ENCODE results near the gene BCL2A1. TPM values are rescaled to one million over a fixed set of nuclear protein-coding genes. Genes with fewer than 3 reads are reported as not detected.

BCL2A1 gene
- total RNA-seq, 2 experiments from 2014 or later, result 2.2 to 2.3 TPM

DNA sequence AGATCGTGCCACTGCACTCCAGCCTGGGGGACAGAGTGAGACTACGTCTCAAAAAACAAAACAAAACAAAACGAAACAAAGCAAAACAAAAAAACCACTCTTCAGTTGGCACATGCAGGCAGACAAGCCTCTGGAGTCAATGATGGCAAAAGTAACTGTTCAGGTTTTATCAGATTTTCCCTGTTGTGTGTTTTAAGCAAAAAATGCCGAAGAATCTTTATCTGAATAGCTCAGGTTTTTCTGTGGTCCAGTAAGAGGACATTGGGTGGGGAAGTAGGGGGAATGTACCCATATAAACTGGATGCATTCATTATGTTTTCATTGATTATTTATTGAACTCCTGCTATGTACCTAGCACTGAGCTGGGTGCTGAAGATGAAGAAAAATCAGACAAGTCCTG lies 20.8 kb upstream of the BCL2A1 start:
- Histone ChIP-seq H3K9me2 (ENCODE audit: insufficient read depth, low read length) (no peaks in the 10 kb centered on the region), H3K9me3 (ENCODE audit: low read length) (no peaks in the 10 kb centered on the region), H3K27ac (ENCODE audit: low read depth, low read length, poor library complexity, severe bottlenecking) (no peak overlapping the region), H3K36me3 (ENCODE audit: insufficient read depth, low read length) (no peaks in the 10 kb centered on the region), H3K4me1 (ENCODE audit: insufficient read depth, low read length, poor library complexity, severe bottlenecking) (no peaks in the 10 kb centered on the region), H3K4me2 (ENCODE audit: low read length) (no peak overlapping the region), H3K4me3 (ENCODE audit: low read depth, low read length, poor library complexity, severe bottlenecking) (no peak overlapping the region), H2AFZ (ENCODE audit: low read length) (no peak overlapping the region), H4K20me1 (ENCODE audit: insufficient read depth, low read length) (no peaks in the 10 kb centered on the region), H3K79me2 (ENCODE audit: insufficient read depth, low read depth, low read length) (no peaks in the 10 kb centered on the region)
- DNase-seq (ENCODE audit: low spot score), result no peak
- ChIA-PET CTCF (ENCODE audit: unreplicated experiment) (no interaction called here), POLR2A (interaction anchor here (1.5 to 1.6 kb wide), 2 partner anchors 8 to 13 kb away, joined by 4 to 5 read pairs; no protein-coding TSS in a partner anchor)
- intact Hi-C loops (cut with micrococcal nuclease; ENCODE audit: unreplicated experiment), result loop anchor here (2.0 to 10.0 kb wide), 2 partner anchors 139 to 397 kb away; no protein-coding TSS in a partner anchor
- no peak for TF ChIP-seq EZH2phosphoT487 (IDR thresholded peaks at IDR 0.05; ENCODE audit: borderline replicate concordance, low read depth, low read length)
- TF ChIP-seq, protein P1, sequence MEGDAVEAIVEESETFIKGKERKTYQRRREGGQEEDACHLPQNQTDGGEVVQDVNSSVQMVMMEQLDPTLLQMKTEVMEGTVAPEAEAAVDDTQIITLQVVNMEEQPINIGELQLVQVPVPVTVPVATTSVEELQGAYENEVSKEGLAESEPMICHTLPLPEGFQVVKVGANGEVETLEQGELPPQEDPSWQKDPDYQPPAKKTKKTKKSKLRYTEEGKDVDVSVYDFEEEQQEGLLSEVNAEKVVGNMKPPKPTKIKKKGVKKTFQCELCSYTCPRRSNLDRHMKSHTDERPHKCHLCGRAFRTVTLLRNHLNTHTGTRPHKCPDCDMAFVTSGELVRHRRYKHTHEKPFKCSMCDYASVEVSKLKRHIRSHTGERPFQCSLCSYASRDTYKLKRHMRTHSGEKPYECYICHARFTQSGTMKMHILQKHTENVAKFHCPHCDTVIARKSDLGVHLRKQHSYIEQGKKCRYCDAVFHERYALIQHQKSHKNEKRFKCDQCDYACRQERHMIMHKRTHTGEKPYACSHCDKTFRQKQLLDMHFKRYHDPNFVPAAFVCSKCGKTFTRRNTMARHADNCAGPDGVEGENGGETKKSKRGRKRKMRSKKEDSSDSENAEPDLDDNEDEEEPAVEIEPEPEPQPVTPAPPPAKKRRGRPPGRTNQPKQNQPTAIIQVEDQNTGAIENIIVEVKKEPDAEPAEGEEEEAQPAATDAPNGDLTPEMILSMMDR (conservative IDR thresholded peaks at IDR 0.05; ENCODE audit: low read length), result no peak
- BruUV-seq (replicated peaks), result no TSS peak

GRCh38 chr15:79990997-79991334 lies 20.0 kb upstream of the BCL2A1 start:
- no peak for TF ChIP-seq EZH2phosphoT487 (IDR thresholded peaks at IDR 0.05; ENCODE audit: borderline replicate concordance, low read depth, low read length)
- TF ChIP-seq, protein P1 (conservative IDR thresholded peaks at IDR 0.05; ENCODE audit: low read length), result no peak
- no peaks in the 10 kb centered on the region for H3K9me3 ChIP-seq (ENCODE audit: low read length)
- no peak overlapping the region for H3K4me3 ChIP-seq (ENCODE audit: low read depth, low read length, poor library complexity, severe bottlenecking)
- H3K4me1 ChIP-seq (ENCODE audit: insufficient read depth, low read length, poor library complexity, severe bottlenecking), result no peaks in the 10 kb centered on the region
- no peaks in the 10 kb centered on the region for H3K9me2 ChIP-seq (ENCODE audit: insufficient read depth, low read length)
- ChIA-PET POLR2A (interaction anchor here (1.6 kb wide), 1 partner anchor 12 kb away, joined by 4 read pairs; no protein-coding TSS in a partner anchor), CTCF (ENCODE audit: unreplicated experiment) (no interaction called here)
- H2AFZ ChIP-seq (ENCODE audit: low read length), result no peak overlapping the region
- intact Hi-C loops (cut with micrococcal nuclease; ENCODE audit: unreplicated experiment), result loop anchor here (10.0 kb wide), 1 partner anchor 396 kb away; no protein-coding TSS in a partner anchor
- BruUV-seq (replicated peaks), result no TSS peak
- H4K20me1 ChIP-seq (ENCODE audit: insufficient read depth, low read length), result no peaks in the 10 kb centered on the region
- DNase-seq (ENCODE audit: low spot score), result no peak
- H3K36me3 ChIP-seq (ENCODE audit: insufficient read depth, low read length), result no peaks in the 10 kb centered on the region
- H3K4me2 ChIP-seq (ENCODE audit: low read length), result no peak overlapping the region
- H3K79me2 ChIP-seq (ENCODE audit: insufficient read depth, low read depth, low read length), result no peaks in the 10 kb centered on the region
- H3K27ac ChIP-seq (ENCODE audit: low read depth, low read length, poor library complexity, severe bottlenecking), result no peak overlapping the region

GRCh38 chr15:79990280-79990996 lies 19.4 kb upstream of the BCL2A1 start:
- Histone ChIP-seq H3K9me2 (ENCODE audit: insufficient read depth, low read length) (no peaks in the 10 kb centered on the region), H3K4me1 (ENCODE audit: insufficient read depth, low read length, poor library complexity, severe bottlenecking) (no peaks in the 10 kb centered on the region), H2AFZ (ENCODE audit: low read length) (no peak overlapping the region), H4K20me1 (ENCODE audit: insufficient read depth, low read length) (no peaks in the 10 kb centered on the region), H3K9me3 (ENCODE audit: low read length) (no peaks in the 10 kb centered on the region), H3K79me2 (ENCODE audit: insufficient read depth, low read depth, low read length) (no peaks in the 10 kb centered on the region), H3K4me2 (ENCODE audit: low read length) (no peak overlapping the region), H3K27ac (ENCODE audit: low read depth, low read length, poor library complexity, severe bottlenecking) (no peak overlapping the region), H3K36me3 (ENCODE audit: insufficient read depth, low read length) (no peaks in the 10 kb centered on the region), H3K4me3 (ENCODE audit: low read depth, low read length, poor library complexity, severe bottlenecking) (no peak overlapping the region)
- POLR2A ChIA-PET, result no interaction called here
- no peak for DNase-seq (ENCODE audit: low spot score)
- no peak for TF ChIP-seq EZH2phosphoT487 (IDR thresholded peaks at IDR 0.05; ENCODE audit: borderline replicate concordance, low read depth, low read length)
- TF ChIP-seq, protein P1 (conservative IDR thresholded peaks at IDR 0.05; ENCODE audit: low read length), result no peak
- no TSS peak for BruUV-seq (replicated peaks)
- CTCF ChIA-PET (ENCODE audit: unreplicated experiment), result no interaction called here
- intact Hi-C loops (cut with micrococcal nuclease; ENCODE audit: unreplicated experiment), result loop anchor here (10.0 kb wide), 1 partner anchor 396 kb away; no protein-coding TSS in a partner anchor
